Bronchial epithelial cell (primary cell): Measurements from ENCODE around the gene TBRG4. TPM values are rescaled to one million over a fixed set of nuclear protein-coding genes. Genes with fewer than 3 reads are reported as not detected.

Source experiments
- DNase-seq: peaks from one replicate; pipeline ENCODE4 v3.0.0-alpha.2; 2010; ENCODE audit warnings: low read depth
- FAIRE-seq: peaks from 2 replicates; lab custom pipeline; 2011; peaks lifted over from hg19 to GRCh38; lab: Jason Lieb, UNC
- H3K27me3 ChIP-seq: 2 replicates; pipeline ENCODE4 v1.5.1; 2011; ENCODE audit warnings: low read length; ENCODE audit not compliant: control insufficient read depth, insufficient read depth
- H3K36me3 ChIP-seq: 2 replicates; pipeline ENCODE4 v1.5.1; 2011; ENCODE audit warnings: low read length; ENCODE audit not compliant: control insufficient read depth, insufficient read depth
- H3K4me3 ChIP-seq: 2 replicates; pipeline ENCODE4 v1.5.1; 2011; ENCODE audit warnings: mild to moderate bottlenecking, low read depth, low read length, control low read depth
- CTCF ChIP-seq: IDR thresholded peaks from 2 replicates; pipeline ENCODE4 v1.5.1; 2011; ENCODE audit warnings: mild to moderate bottlenecking, moderate library complexity, low read length, control low read depth, inconsistent platforms; ENCODE audit not compliant: insufficient read depth, severe bottlenecking
- total RNA-seq: library from RNA; depleted of rRNA; stranded (reverse); fragments of >200 nt; gene quantifications from 2 replicates; pipeline ENCODE4 v1.2.1, GENCODE V29; 2014

Gene TBRG4
- total RNA-seq, 1 donor from 2014 or later, result 90.3 TPM

- no peak for DNase-seq
- no peak for FAIRE-seq
- peaks cover 3% of the 10 kb centered on the region for H3K36me3 ChIP-seq
Observed at GRCh38 chr7:45057878-45058277, 53.6 kb downstream of the TBRG4 start.

GRCh38 chr7:45055594-45056219, 55.8 kb downstream of the TBRG4 start:
- TF ChIP-seq CTCF, result no peak
- DNase-seq, result no peak
- Histone ChIP-seq H3K36me3 (peaks cover 1% of the 10 kb centered on the region), H3K27me3 (no peaks in the 10 kb centered on the region), H3K4me3 (no peak overlapping the region)
- FAIRE-seq, result no peak

More at GRCh38 chr7:45057878-45058277, 53.6 kb downstream of the TBRG4 start:
- H3K4me3 ChIP-seq, result no peak overlapping the region
- TF ChIP-seq CTCF, result no peak
- no peaks in the 10 kb centered on the region for H3K27me3 ChIP-seq

GRCh38 chr7:45055016-45055415, 56.5 kb downstream of the TBRG4 start:
- TF ChIP-seq CTCF, result no peak
- FAIRE-seq, result no peak
- no peak for DNase-seq
- H3K27me3 ChIP-seq, result no peaks in the 10 kb centered on the region
- H3K36me3 ChIP-seq, result peaks cover 1% of the 10 kb centered on the region
- H3K4me3 ChIP-seq, result no peak overlapping the region

GRCh38 chr7:45054442-45054841, 57.1 kb downstream of the TBRG4 start:
- Histone ChIP-seq H3K27me3 (no peaks in the 10 kb centered on the region), H3K4me3 (no peak overlapping the region), H3K36me3 (peaks cover 2% of the 10 kb centered on the region)
- DNase-seq, result no peak
- FAIRE-seq, result no peak
- TF ChIP-seq CTCF, result no peak

- no peak for TF ChIP-seq CTCF
- Histone ChIP-seq H3K36me3 (peaks cover 2% of the 10 kb centered on the region), H3K4me3 (no peak overlapping the region), H3K27me3 (no peaks in the 10 kb centered on the region)
- DNase-seq (no peak), FAIRE-seq (no peak)
Observed at GRCh38 chr7:45053941-45054340, 57.6 kb downstream of the TBRG4 start.

GRCh38 chr7:45053401-45053800, 58.1 kb downstream of the TBRG4 start:
- no peak for TF ChIP-seq CTCF
- Histone ChIP-seq H3K36me3 (peaks cover 2% of the 10 kb centered on the region), H3K4me3 (no peak overlapping the region), H3K27me3 (no peaks in the 10 kb centered on the region)
- FAIRE-seq (no peak), DNase-seq (no peak)
